Measurements from ENCODE around the gene RABL2B. TPM values are rescaled to one million over a fixed set of nuclear protein-coding genes. Genes with fewer than 3 reads are reported as not detected.

RABL2B gene
- total RNA-seq, 1 experiment from 2014 or later = 24.0 TPM

DNA sequence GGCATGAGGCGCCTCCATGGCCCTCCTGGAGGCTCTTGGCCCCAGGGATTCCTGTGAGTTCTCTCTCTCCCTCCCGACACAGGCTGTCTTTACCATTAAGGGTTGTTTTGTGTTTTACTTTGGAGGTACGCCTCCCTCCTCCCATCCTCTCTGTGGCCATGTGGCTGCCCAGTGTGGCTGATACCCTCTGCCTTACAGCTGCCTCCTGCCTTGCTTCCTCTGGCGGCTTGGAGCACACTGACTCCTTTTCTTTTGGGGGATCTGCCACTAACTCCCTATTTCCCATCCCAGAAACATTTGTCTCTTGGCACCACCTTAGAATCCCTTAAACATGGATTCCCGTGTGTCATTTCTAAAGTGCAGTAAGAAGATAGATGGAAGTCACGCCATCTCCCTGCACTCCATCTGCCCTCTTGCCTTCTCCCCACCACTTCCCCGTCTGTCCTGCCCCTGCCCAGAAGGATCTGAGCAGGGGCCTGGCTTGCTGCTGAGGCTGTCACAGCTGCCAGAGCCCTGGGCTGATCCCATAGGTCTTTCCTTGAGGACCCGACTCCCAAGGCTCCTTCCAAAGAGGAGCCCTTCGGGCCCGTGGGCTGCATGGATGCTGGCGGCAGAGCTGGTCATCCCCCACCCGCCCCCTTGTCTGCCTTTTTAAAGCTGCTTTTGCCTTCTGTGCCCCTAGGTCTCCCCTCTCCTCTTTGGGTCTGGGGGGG, 60.6 kb downstream of the RABL2B start:
- Mint-ChIP-seq H3K27ac (no peak overlapping the region), H3K9me3 (no peaks in the 10 kb centered on the region), H3K4me1 (peaks cover 4% of the 10 kb centered on the region), H3K27me3 (ENCODE audit: low read depth) (peaks cover 55% of the 10 kb centered on the region), H3K36me3 (no peaks in the 10 kb centered on the region), H3K4me3 (no peak overlapping the region; the same call in 1 of the 2 replicates)
- ATAC-seq (no peak), DNase-seq (ENCODE audit: low spot score) (no peak)
- no peak for TF ChIP-seq FOXK1 (CRISPR knock-in tag; IDR thresholded peaks at IDR 0.05)
- TF ChIP-seq EMX1 (CRISPR knock-in tag; IDR thresholded peaks at IDR 0.05) = no peak
- TF ChIP-seq, protein P1, sequence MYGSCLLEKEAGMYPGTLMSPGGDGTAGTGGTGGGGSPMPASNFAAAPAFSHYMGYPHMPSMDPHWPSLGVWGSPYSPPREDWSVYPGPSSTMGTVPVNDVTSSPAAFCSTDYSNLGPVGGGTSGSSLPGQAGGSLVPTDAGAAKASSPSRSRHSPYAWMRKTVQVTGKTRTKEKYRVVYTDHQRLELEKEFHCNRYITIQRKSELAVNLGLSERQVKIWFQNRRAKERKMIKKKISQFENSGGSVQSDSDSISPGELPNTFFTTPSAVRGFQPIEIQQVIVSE (CRISPR knock-in tag; IDR thresholded peaks at IDR 0.05; ENCODE audit: borderline replicate concordance) = no peak
- TF ChIP-seq, protein P2, sequence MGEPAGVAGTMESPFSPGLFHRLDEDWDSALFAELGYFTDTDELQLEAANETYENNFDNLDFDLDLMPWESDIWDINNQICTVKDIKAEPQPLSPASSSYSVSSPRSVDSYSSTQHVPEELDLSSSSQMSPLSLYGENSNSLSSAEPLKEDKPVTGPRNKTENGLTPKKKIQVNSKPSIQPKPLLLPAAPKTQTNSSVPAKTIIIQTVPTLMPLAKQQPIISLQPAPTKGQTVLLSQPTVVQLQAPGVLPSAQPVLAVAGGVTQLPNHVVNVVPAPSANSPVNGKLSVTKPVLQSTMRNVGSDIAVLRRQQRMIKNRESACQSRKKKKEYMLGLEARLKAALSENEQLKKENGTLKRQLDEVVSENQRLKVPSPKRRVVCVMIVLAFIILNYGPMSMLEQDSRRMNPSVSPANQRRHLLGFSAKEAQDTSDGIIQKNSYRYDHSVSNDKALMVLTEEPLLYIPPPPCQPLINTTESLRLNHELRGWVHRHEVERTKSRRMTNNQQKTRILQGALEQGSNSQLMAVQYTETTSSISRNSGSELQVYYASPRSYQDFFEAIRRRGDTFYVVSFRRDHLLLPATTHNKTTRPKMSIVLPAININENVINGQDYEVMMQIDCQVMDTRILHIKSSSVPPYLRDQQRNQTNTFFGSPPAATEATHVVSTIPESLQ (CRISPR knock-in tag; IDR thresholded peaks at IDR 0.05) = no peak
- no peak for TF ChIP-seq JUN (CRISPR knock-in tag; IDR thresholded peaks at IDR 0.05)
- no peak for TF ChIP-seq CBFB (CRISPR knock-in tag; IDR thresholded peaks at IDR 0.05; ENCODE audit: low read depth)
- TF ChIP-seq RELA (CRISPR knock-in tag; IDR thresholded peaks at IDR 0.05; ENCODE audit: borderline replicate concordance) = no peak
- no peak for TF ChIP-seq NFE2L1 (CRISPR knock-in tag; IDR thresholded peaks at IDR 0.05)
- TF ChIP-seq, protein P3, sequence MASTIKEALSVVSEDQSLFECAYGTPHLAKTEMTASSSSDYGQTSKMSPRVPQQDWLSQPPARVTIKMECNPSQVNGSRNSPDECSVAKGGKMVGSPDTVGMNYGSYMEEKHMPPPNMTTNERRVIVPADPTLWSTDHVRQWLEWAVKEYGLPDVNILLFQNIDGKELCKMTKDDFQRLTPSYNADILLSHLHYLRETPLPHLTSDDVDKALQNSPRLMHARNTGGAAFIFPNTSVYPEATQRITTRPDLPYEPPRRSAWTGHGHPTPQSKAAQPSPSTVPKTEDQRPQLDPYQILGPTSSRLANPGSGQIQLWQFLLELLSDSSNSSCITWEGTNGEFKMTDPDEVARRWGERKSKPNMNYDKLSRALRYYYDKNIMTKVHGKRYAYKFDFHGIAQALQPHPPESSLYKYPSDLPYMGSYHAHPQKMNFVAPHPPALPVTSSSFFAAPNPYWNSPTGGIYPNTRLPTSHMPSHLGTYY (CRISPR knock-in tag; IDR thresholded peaks at IDR 0.05) = no peak
- ChIA-PET POLR2A (no interaction called here), CTCF (interaction anchor here (0.7 to 2.3 kb wide), 5 partner anchors 9 to 52 kb away, joined by 3 to 6 read pairs (median 4); no protein-coding TSS in a partner anchor)

DNA sequence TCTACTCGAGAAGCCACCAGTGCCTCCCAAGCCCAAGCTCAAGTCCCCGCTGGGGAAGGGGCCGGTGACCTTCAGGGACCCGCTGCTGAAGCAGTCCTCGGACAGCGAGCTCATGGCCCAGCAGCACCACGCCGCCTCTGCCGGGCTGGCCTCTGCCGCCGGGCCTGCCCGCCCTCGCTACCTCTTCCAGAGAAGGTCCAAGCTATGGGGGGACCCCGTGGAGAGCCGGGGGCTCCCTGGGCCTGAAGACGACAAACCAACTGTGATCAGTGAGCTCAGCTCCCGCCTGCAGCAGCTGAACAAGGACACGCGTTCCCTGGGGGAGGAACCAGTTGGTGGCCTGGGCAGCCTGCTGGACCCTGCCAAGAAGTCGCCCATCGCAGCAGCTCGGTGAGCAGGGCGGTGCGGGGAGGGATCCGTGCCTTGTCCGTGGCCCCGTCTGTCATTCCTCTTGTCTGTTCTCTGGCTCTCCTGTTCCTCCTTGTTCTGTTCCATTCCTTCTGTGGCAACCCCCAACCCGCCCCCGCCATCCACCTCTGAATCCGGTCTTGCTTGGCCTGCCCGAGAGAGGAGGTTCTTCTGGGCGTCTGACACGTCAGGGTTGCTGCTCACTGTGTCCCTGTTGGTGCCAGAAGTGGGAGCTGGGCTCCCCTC, 61.3 kb downstream of the RABL2B start:
- no peak for ATAC-seq

More for the DNA sequence above, 61.3 kb downstream of the RABL2B start:
- ChIA-PET CTCF (interaction anchor here (1.0 to 2.3 kb wide), 8 partner anchors 9 to 196 kb away, joined by 3 to 9 read pairs (median 4); partner anchors contain the start of gene SCO2), POLR2A (no interaction called here)
- Mint-ChIP-seq H3K27me3 (ENCODE audit: low read depth) (peaks cover 62% of the 10 kb centered on the region), H3K4me1 (peaks cover 4% of the 10 kb centered on the region), H3K9me3 (no peaks in the 10 kb centered on the region), H3K27ac (no peak overlapping the region), H3K36me3 (no peaks in the 10 kb centered on the region), H3K4me3 (no peak overlapping the region)
- TF ChIP-seq, protein P4, sequence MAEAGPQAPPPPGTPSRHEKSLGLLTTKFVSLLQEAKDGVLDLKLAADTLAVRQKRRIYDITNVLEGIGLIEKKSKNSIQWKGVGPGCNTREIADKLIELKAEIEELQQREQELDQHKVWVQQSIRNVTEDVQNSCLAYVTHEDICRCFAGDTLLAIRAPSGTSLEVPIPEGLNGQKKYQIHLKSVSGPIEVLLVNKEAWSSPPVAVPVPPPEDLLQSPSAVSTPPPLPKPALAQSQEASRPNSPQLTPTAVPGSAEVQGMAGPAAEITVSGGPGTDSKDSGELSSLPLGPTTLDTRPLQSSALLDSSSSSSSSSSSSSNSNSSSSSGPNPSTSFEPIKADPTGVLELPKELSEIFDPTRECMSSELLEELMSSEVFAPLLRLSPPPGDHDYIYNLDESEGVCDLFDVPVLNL (CRISPR knock-in tag; IDR thresholded peaks at IDR 0.05; ENCODE audit: borderline replicate concordance, low read depth) = no peak
- TF ChIP-seq FOXP1 (CRISPR knock-in tag; IDR thresholded peaks at IDR 0.05; ENCODE audit: borderline replicate concordance) = no peak
- TF ChIP-seq, protein P5, sequence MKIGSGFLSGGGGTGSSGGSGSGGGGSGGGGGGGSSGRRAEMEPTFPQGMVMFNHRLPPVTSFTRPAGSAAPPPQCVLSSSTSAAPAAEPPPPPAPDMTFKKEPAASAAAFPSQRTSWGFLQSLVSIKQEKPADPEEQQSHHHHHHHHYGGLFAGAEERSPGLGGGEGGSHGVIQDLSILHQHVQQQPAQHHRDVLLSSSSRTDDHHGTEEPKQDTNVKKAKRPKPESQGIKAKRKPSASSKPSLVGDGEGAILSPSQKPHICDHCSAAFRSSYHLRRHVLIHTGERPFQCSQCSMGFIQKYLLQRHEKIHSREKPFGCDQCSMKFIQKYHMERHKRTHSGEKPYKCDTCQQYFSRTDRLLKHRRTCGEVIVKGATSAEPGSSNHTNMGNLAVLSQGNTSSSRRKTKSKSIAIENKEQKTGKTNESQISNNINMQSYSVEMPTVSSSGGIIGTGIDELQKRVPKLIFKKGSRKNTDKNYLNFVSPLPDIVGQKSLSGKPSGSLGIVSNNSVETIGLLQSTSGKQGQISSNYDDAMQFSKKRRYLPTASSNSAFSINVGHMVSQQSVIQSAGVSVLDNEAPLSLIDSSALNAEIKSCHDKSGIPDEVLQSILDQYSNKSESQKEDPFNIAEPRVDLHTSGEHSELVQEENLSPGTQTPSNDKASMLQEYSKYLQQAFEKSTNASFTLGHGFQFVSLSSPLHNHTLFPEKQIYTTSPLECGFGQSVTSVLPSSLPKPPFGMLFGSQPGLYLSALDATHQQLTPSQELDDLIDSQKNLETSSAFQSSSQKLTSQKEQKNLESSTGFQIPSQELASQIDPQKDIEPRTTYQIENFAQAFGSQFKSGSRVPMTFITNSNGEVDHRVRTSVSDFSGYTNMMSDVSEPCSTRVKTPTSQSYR (CRISPR knock-in tag; IDR thresholded peaks at IDR 0.05) = no peak
- TF ChIP-seq, protein P6, sequence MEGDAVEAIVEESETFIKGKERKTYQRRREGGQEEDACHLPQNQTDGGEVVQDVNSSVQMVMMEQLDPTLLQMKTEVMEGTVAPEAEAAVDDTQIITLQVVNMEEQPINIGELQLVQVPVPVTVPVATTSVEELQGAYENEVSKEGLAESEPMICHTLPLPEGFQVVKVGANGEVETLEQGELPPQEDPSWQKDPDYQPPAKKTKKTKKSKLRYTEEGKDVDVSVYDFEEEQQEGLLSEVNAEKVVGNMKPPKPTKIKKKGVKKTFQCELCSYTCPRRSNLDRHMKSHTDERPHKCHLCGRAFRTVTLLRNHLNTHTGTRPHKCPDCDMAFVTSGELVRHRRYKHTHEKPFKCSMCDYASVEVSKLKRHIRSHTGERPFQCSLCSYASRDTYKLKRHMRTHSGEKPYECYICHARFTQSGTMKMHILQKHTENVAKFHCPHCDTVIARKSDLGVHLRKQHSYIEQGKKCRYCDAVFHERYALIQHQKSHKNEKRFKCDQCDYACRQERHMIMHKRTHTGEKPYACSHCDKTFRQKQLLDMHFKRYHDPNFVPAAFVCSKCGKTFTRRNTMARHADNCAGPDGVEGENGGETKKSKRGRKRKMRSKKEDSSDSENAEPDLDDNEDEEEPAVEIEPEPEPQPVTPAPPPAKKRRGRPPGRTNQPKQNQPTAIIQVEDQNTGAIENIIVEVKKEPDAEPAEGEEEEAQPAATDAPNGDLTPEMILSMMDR (IDR thresholded peaks at IDR 0.05) = no peak
- no peak for TF ChIP-seq ZNF317 (CRISPR knock-in tag; IDR thresholded peaks at IDR 0.05; ENCODE audit: borderline replicate concordance, low read depth)
- no peak for DNase-seq (ENCODE audit: low spot score)
